Measurements from ENCODE around the gene GRIK4. TPM values are rescaled to one million over a fixed set of nuclear protein-coding genes. Genes with fewer than 3 reads are reported as not detected.

The GRIK4 gene
- total RNA-seq, 1 experiment from 2014 or later, result not detected

GRCh38 chr11:120807414-120808150 is 296.0 kb downstream of the GRIK4 start:
- H3K36me3 ChIP-seq (ENCODE audit: low read depth, low read length), result no peaks in the 10 kb centered on the region
- intact Hi-C loops (cut with micrococcal nuclease), result loop anchor here (10.0 kb wide), 1 partner anchor 303 kb away; no protein-coding TSS in a partner anchor
- no peak overlapping the region for H2AFZ ChIP-seq (ENCODE audit: low read length)
- H3K9me2 ChIP-seq (replicated peaks; ENCODE audit: low read length), result no peaks in the 10 kb centered on the region
- peaks cover 15% of the 10 kb centered on the region for H3K4me1 ChIP-seq (ENCODE audit: insufficient read depth, low read length)
- no TSS peak for BruUV-seq (replicated peaks)
- DNase-seq (peak; percentile 95), ATAC-seq (peak; percentile 97)
- H3K27ac ChIP-seq (ENCODE audit: low read length), result no peak overlapping the region
- no peaks in the 10 kb centered on the region for H3F3A ChIP-seq (ENCODE audit: low read length, unreplicated experiment)
- H3K4me2 ChIP-seq (ENCODE audit: low read length), result 0 out of 2 replicates have a peak overlapping the region, but pooled peaks have one; percentile 1
- no peaks in the 10 kb centered on the region for H4K20me1 ChIP-seq (ENCODE audit: low read length)
- no peaks in the 10 kb centered on the region for H3K79me2 ChIP-seq (ENCODE audit: low read length)
- no peaks in the 10 kb centered on the region for H3K27me3 ChIP-seq (ENCODE audit: low read length)
- TF ChIP-seq EZH2phosphoT487 (IDR thresholded peaks at IDR 0.05; ENCODE audit: borderline replicate concordance, low read length) (no peak), EZH2 (IDR thresholded peaks at IDR 0.05; ENCODE audit: low read length, unreplicated experiment) (no peak)
- TF ChIP-seq, protein P1, sequence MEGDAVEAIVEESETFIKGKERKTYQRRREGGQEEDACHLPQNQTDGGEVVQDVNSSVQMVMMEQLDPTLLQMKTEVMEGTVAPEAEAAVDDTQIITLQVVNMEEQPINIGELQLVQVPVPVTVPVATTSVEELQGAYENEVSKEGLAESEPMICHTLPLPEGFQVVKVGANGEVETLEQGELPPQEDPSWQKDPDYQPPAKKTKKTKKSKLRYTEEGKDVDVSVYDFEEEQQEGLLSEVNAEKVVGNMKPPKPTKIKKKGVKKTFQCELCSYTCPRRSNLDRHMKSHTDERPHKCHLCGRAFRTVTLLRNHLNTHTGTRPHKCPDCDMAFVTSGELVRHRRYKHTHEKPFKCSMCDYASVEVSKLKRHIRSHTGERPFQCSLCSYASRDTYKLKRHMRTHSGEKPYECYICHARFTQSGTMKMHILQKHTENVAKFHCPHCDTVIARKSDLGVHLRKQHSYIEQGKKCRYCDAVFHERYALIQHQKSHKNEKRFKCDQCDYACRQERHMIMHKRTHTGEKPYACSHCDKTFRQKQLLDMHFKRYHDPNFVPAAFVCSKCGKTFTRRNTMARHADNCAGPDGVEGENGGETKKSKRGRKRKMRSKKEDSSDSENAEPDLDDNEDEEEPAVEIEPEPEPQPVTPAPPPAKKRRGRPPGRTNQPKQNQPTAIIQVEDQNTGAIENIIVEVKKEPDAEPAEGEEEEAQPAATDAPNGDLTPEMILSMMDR (conservative IDR thresholded peaks at IDR 0.05; ENCODE audit: low read depth, low read length), result no peak
- no peak overlapping the region for H3K4me3 ChIP-seq (ENCODE audit: low read length)
- H3K9ac ChIP-seq (ENCODE audit: low read length), result no peak overlapping the region
- POLR2A ChIA-PET (ENCODE audit: unreplicated experiment), result no interaction called here
- CTCF ChIA-PET, result no interaction called here
- no peaks in the 10 kb centered on the region for H3K9me3 ChIP-seq (ENCODE audit: low read length)

GRCh38 chr11:120808616-120809050 is 297.1 kb downstream of the GRIK4 start:
- intact Hi-C loops (cut with micrococcal nuclease), result loop anchor here (10.0 kb wide), 1 partner anchor 304 kb away; no protein-coding TSS in a partner anchor
- Histone ChIP-seq H3K79me2 (ENCODE audit: low read length) (no peaks in the 10 kb centered on the region), H4K20me1 (ENCODE audit: low read length) (no peaks in the 10 kb centered on the region), H3K36me3 (ENCODE audit: low read depth, low read length) (no peaks in the 10 kb centered on the region), H3K27me3 (ENCODE audit: low read length) (no peaks in the 10 kb centered on the region), H3K27ac (ENCODE audit: low read length) (no peak overlapping the region), H3K4me3 (ENCODE audit: low read length) (no peak overlapping the region), H3K4me2 (ENCODE audit: low read length) (no peak overlapping the region), H2AFZ (ENCODE audit: low read length) (no peak overlapping the region), H3F3A (ENCODE audit: low read length, unreplicated experiment) (no peaks in the 10 kb centered on the region), H3K9me2 (replicated peaks; ENCODE audit: low read length) (no peaks in the 10 kb centered on the region), H3K9me3 (ENCODE audit: low read length) (no peaks in the 10 kb centered on the region), H3K4me1 (ENCODE audit: insufficient read depth, low read length) (peaks cover 15% of the 10 kb centered on the region), H3K9ac (ENCODE audit: low read length) (no peak overlapping the region)
- no TSS peak for BruUV-seq (replicated peaks)
- CTCF ChIA-PET, result no interaction called here
- TF ChIP-seq, protein P1 (conservative IDR thresholded peaks at IDR 0.05; ENCODE audit: low read depth, low read length), result no peak
- TF ChIP-seq EZH2phosphoT487 (IDR thresholded peaks at IDR 0.05; ENCODE audit: borderline replicate concordance, low read length) (no peak), EZH2 (IDR thresholded peaks at IDR 0.05; ENCODE audit: low read length, unreplicated experiment) (no peak)
- ATAC-seq (no peak), DNase-seq (no peak)
- POLR2A ChIA-PET (ENCODE audit: unreplicated experiment), result no interaction called here

DNA sequence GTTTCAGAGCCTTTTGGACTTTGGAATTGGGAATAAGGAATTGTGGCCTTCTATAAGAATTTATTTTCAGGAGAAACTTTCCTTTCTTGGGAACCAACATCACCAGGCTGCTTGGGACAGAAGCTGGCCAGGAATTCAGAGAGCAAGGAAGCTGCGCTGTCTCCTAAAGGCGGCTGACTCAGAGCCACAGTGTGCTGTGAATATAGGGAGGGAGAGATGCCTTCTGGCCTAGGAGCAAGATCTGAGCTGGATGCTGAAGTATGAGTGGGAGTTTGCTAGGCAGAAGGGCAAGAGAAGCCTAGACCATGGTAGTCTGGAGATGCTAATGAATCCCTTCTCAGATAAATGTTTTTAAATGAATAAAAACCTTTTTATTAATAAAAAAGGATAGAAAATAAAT is 298.7 kb downstream of the GRIK4 start:
- ChIA-PET POLR2A (ENCODE audit: unreplicated experiment) (no interaction called here), CTCF (no interaction called here)
- Histone ChIP-seq H3K36me3 (ENCODE audit: low read depth, low read length) (no peaks in the 10 kb centered on the region), H3K79me2 (ENCODE audit: low read length) (no peaks in the 10 kb centered on the region), H3K9me2 (replicated peaks; ENCODE audit: low read length) (no peaks in the 10 kb centered on the region), H3K9ac (ENCODE audit: low read length) (no peak overlapping the region), H3K4me1 (ENCODE audit: insufficient read depth, low read length) (peaks cover 15% of the 10 kb centered on the region), H3K4me3 (ENCODE audit: low read length) (no peak overlapping the region), H4K20me1 (ENCODE audit: low read length) (no peaks in the 10 kb centered on the region), H2AFZ (ENCODE audit: low read length) (no peak overlapping the region), H3K27ac (ENCODE audit: low read length) (no peak overlapping the region), H3F3A (ENCODE audit: low read length, unreplicated experiment) (no peaks in the 10 kb centered on the region), H3K9me3 (ENCODE audit: low read length) (no peaks in the 10 kb centered on the region), H3K4me2 (ENCODE audit: low read length) (no peak overlapping the region), H3K27me3 (ENCODE audit: low read length) (peaks cover 9% of the 10 kb centered on the region)
- no peak for TF ChIP-seq EZH2phosphoT487 (IDR thresholded peaks at IDR 0.05; ENCODE audit: borderline replicate concordance, low read length)
- no peak for ATAC-seq
- no peak for DNase-seq
- no TSS peak for BruUV-seq (replicated peaks)
- intact Hi-C loops (cut with micrococcal nuclease), result no loop called here

All from PC-3 (cell line).